Gastroesophageal sphincter (tissue), 4 donors: Measurements from ENCODE around the gene SERTAD2. TPM values are rescaled to one million over a fixed set of nuclear protein-coding genes. Genes with fewer than 3 reads are reported as not detected.
A peak's percentile ranks its signal among the peaks of the same experiment; 100 is the strongest.

Experiments used
- ATAC-seq: fragments of 150-250 bp; one replicate; pipeline ENCODE4 v1.9.1; 2016; ENCODE audit warnings: mild to moderate bottlenecking, moderate library complexity
- H3K27ac ChIP-seq, 4 donors: fragments of 200-600 bp; sonication (generic) in 3 of 4; 1 replicate in 3 of 4; 2 replicates in 1 of 4; pipeline ENCODE4 v1.5.1; 2016 to 2019
- H3K27me3 ChIP-seq: fragments of 200-600 bp; sonication (generic); one replicate; pipeline ENCODE4 v1.5.1; 2019
- H3K36me3 ChIP-seq, 2 donors: fragments of 200-600 bp; sonication (generic); one replicate each; pipeline ENCODE4 v1.5.1; 2019; ENCODE audit warnings: control low read depth in 1 of 2
- H3K4me1 ChIP-seq, 3 donors: fragments of 200-600 bp; sonication (generic); 1 replicate in 2 of 3; 2 replicates in 1 of 3; pipeline ENCODE4 v1.5.1; 2016 to 2019; ENCODE audit warnings: control low read depth in 2 of 3
- H3K4me3 ChIP-seq, 2 donors: fragments of 200-600 bp; sonication (generic); one replicate each; pipeline ENCODE4 v1.5.1; 2019; ENCODE audit warnings: mild to moderate bottlenecking in 1 of 2, moderate library complexity in 1 of 2
- H3K9me3 ChIP-seq, 3 donors: fragments of 200-600 bp; sonication (generic); one replicate each; pipeline ENCODE4 v1.5.1; 2017 to 2019; ENCODE audit warnings: control low read depth in 2 of 3
- CTCF ChIP-seq, 4 experiments: fragments of 200-600 bp in 2 of 4; fragments of 450-650 bp in 2 of 4; sonication (generic) in 1 of 4; IDR thresholded peaks; one replicate each; pipeline ENCODE4 v1.5.1; 2017 to 2019; ENCODE audit warnings: antibody characterized with exemption in 4 of 4, mild to moderate bottlenecking in 2 of 4, moderate library complexity in 2 of 4
- EP300 ChIP-seq: sonication (generic); formaldehyde crosslinking; IDR thresholded peaks from one replicate; pipeline ENCODE4 v1.6.1; 2017; ENCODE audit warnings: antibody characterized with exemption, mild to moderate bottlenecking
- POLR2A ChIP-seq, 2 donors: fragments of 450-650 bp; IDR thresholded peaks; one replicate each; pipeline ENCODE4 v1.6.1; 2017; ENCODE audit warnings: antibody characterized with exemption in 2 of 2, mild to moderate bottlenecking in 2 of 2, moderate library complexity in 1 of 2
- POLR2AphosphoS5 ChIP-seq: sonication (generic); formaldehyde crosslinking; IDR thresholded peaks from one replicate; pipeline ENCODE4 v1.6.1; 2017; ENCODE audit warnings: antibody characterized with exemption
- WGBS, 2 donors: methylation state at CpG; one replicate each; pipeline ENCODE4 v1.1.5; 2018; ENCODE audit warnings: low coverage in 1 of 2; 5-methylcytosine and 5-hydroxymethylcytosine counted together
- total RNA-seq, 4 donors: library from RNA; depleted of rRNA; stranded (reverse); fragments of >200 nt; gene quantifications; one replicate each; pipeline ENCODE4 v1.1.0, GENCODE V29; 2016

SERTAD2 gene
- total RNA-seq, 4 donors from 2014 or later = 13.9 to 18.5 (median 15.6) TPM

GRCh38 chr2:64612575-64613195, 41.0 kb downstream of the SERTAD2 start:
- no peak overlapping the region for H3K27ac ChIP-seq
- no peak overlapping the region for H3K4me3 ChIP-seq
- no peak for ATAC-seq
- no peaks in the 10 kb centered on the region for H3K36me3 ChIP-seq
- 69 to 96% methylated on average over 2 to 4 of the region's 5 CpGs for WGBS, 2 donors
- peaks cover 0 to 17% (median 0%) of the 10 kb centered on the region in 3 donors for H3K4me1 ChIP-seq
- TF ChIP-seq POLR2AphosphoS5 = no peak
- no peak for TF ChIP-seq CTCF (IDR thresholded peaks at IDR 0.05)
- TF ChIP-seq EP300 = no peak
- TF ChIP-seq POLR2A (IDR thresholded peaks at IDR 0.05) = no peak
- no peaks in the 10 kb centered on the region for H3K27me3 ChIP-seq
- H3K9me3 ChIP-seq = no peaks in the 10 kb centered on the region

GRCh38 chr2:64610316-64610855, 43.3 kb downstream of the SERTAD2 start:
- no peak overlapping the region for H3K4me3 ChIP-seq
- H3K4me1 ChIP-seq = peaks cover 0 to 23% (median 0%) of the 10 kb centered on the region in 3 donors
- H3K27ac ChIP-seq = no peak overlapping the region
- WGBS, 2 donors = 92 to 100% methylated on average over 2 to 4 of the region's 6 CpGs
- TF ChIP-seq EP300 = no peak
- TF ChIP-seq POLR2A (IDR thresholded peaks at IDR 0.05) = no peak
- no peak for TF ChIP-seq CTCF (IDR thresholded peaks at IDR 0.05)
- TF ChIP-seq POLR2AphosphoS5 = no peak
- H3K9me3 ChIP-seq = no peaks in the 10 kb centered on the region
- H3K27me3 ChIP-seq = no peaks in the 10 kb centered on the region
- no peak for ATAC-seq
- no peaks in the 10 kb centered on the region for H3K36me3 ChIP-seq

- Histone ChIP-seq H3K9me3 (no peaks in the 10 kb centered on the region), H3K4me1 (peaks cover 0 to 27% (median 0%) of the 10 kb centered on the region in 3 donors), H3K27me3 (no peaks in the 10 kb centered on the region), H3K27ac (peak overlapping the region in 3 of 4 donors; percentile 39 to 85 (median 68)), H3K36me3 (no peaks in the 10 kb centered on the region), H3K4me3 (peak overlapping the region; percentile 57 to 64)
- ATAC-seq = no peak
- 70 to 72% methylated on average over 2 to 3 of the region's 3 CpGs for WGBS, 2 donors
- TF ChIP-seq POLR2A (IDR thresholded peaks at IDR 0.05) = no peak
- TF ChIP-seq CTCF (IDR thresholded peaks at IDR 0.05) = no peak
- no peak for TF ChIP-seq EP300
Observed at GRCh38 chr2:64609942-64610281, 43.8 kb downstream of the SERTAD2 start.

GRCh38 chr2:64609227-64609941, 44.3 kb downstream of the SERTAD2 start:
- TF ChIP-seq POLR2A (IDR thresholded peaks at IDR 0.05) = peak; percentile 18
- no peak for TF ChIP-seq POLR2AphosphoS5
- peak in 3 of 4 experiments; percentile 47 to 83 (median 73) for TF ChIP-seq CTCF (IDR thresholded peaks at IDR 0.05)
- no peak for TF ChIP-seq EP300
- Histone ChIP-seq H3K27ac (peak overlapping the region in 3 of 4 donors; percentile 39 to 85 (median 68)), H3K36me3 (no peaks in the 10 kb centered on the region), H3K9me3 (no peaks in the 10 kb centered on the region), H3K4me1 (peaks cover 0 to 33% (median 0%) of the 10 kb centered on the region in 3 donors), H3K4me3 (peak overlapping the region; percentile 57 to 64), H3K27me3 (no peaks in the 10 kb centered on the region)
- ATAC-seq = peak; percentile 79
- WGBS, 2 donors = 0% methylated on average over 1 of the region's 74 CpGs; no CpG with 5 or more reads in 1 of the 2 donors
